GM04503 (cell line): ENCODE measurements around the gene C1QA.

Experiments
- DNase-seq: peaks from one replicate; pipeline ENCODE4 v3.0.0-alpha.2; 2012; ENCODE audit warnings: low read depth

C1QA gene, protein sequence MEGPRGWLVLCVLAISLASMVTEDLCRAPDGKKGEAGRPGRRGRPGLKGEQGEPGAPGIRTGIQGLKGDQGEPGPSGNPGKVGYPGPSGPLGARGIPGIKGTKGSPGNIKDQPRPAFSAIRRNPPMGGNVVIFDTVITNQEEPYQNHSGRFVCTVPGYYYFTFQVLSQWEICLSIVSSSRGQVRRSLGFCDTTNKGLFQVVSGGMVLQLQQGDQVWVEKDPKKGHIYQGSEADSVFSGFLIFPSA

DNA sequence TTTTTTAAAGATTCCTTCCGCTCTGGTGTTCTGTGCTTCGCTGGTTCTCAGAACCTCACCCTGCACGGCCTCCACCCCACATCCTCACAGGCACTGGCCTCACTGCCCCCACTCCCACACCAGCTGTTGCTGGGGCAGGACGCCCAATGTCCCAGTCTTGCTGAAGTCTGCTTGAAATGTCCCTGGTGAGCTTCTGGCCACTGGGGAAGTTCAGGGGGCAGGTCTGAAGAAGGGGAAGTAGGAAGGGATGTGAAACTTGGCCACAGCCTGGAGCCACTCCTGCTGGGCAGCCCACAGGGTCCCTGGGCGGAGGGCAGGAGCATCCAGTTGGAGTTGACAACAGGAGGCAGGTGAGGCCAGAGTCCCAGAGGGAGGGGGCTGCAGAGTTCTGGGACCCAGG is at the start of gene C1QA:
Gene C1QA, plus strand, starts transcription at position 276 of the 400 bp plus-strand sequence. CDS start 989 bp downstream, outside the sequence.
- no peak for DNase-seq

DNA sequence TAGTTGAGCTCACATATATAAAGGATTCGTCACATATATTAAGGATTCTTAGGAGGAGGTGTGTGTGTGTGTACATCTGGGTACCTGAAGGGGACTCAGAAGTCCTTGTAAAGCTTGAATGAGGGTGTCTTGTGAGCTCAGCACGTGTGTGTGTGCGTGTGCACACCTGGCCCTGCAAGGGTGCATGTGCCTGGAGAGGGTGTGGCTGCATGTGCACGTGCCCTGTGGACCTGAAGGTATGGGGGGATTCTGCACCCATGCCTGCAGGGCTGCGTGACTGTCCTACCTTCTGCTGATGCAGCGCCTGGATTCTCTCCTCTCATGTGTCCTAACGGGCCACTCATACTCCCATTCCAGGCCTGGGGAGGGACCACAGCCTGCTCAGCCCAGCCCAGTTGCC is 49.2 kb upstream of the C1QA start:
- DNase-seq: no peak

DNA sequence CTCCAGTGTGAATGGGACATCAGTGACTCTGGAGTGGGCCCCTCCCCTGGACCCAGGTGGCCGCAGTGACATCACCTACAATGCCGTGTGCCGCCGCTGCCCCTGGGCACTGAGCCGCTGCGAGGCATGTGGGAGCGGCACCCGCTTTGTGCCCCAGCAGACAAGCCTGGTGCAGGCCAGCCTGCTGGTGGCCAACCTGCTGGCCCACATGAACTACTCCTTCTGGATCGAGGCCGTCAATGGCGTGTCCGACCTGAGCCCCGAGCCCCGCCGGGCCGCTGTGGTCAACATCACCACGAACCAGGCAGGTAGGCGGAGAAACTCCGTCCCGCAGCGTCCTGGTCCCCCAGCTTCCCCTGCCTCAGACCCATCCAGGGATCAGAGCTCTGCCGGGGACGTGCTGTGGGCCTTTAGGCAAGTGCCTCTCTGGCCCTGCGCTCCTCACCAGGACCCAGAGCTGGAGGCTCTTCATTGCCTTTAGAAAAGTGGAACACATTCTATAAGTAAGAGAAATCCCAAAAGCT is 47.5 kb upstream of the C1QA start:
- DNase-seq: no peak

DNA sequence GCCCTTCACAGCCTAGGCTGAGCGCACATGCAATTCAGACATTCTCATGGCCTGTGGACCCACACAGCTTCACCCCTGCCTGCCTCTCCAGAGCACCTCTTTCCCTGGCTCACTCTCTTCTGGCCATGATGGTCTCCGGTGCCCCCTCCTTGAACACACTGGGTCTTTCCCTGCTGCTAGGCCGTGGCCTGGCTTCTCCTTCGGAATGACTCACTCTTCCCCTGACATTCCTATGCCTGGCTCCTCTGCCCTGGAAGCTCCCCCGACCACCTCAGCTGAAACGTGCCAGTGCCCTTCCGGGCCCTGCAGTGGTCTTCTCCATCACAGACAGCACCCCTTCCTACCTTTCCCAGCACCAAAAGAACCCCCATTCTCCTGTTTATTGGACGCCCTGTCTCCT is 44.9 kb upstream of the C1QA start:
- no peak for DNase-seq

DNA sequence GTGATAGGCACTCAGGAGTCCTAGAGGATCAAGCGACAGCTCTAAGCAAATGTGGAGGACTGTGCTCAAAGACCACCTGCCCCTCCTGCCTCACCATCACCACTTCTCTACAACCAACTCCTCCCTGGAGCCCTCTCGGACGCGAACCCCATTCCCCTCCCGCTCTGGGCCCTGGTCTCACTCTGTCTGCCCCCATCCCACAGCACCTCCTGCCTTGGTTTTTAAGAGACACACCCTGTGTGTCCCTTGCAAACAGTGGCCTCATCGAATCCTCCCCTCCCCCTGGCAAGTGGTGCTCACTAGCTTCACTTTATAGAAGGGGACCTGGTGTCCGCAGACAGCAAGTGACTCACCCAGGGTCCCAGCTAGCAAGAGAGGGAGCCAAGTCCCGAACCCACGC is 44.4 kb upstream of the C1QA start:
- no peak for DNase-seq

DNA sequence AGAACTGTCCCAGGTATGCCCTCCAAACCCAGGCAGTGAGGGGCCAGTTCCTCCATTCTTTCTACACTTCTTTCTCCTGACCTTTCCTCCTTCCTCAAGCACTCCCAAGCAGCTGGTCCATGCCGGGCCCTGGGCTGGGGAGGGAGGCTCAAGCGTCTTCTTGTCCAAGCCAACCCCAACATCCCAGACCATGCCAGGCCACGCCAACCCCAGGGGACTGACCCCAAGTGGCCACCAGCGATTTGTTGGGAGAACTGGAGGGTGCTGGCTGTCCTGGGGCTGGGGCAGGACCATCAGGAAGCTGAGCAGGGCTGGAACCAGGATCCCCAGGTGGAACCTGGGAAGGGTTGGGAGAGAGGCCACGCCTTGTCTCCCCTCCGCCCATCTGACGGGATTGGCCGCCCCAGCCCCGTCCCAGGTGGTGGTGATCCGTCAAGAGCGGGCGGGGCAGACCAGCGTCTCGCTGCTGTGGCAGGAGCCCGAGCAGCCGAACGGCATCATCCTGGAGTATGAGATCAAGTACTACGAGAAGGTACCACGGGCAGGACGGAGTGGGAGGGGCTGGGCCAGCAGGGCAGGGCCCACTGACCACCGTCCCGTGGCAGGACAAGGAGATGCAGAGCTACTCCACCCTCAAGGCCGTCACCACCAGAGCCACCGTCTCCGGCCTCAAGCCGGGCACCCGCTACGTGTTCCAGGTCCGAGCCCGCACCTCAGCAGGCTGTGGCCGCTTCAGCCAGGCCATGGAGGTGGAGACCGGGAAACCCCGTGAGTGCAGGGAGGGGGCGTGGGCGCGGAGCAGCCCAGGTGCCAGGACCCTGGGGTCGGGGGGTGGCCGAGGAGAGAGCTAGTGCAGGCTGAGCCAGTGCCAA is 43.3 kb upstream of the C1QA start:
- DNase-seq: no peak

DNA sequence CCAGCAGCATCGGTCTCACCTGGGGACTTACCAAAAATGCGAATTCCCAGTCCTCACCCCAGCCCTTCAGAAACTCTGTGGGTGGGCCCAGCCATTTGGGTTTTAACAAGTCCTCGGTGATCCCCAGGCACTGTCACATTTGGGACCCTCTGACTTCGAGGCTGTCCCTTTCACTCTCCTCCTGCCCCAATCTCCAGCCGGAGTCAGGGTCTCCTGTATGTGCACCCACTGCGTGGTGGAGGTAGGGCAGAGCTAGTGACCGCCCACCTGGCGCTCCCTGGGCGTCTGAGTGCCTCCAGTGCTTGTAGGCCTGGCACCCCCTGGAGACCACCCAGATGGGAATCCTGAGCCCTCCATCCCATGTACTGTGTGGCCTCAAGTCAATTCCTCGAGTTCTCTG is 42.0 kb upstream of the C1QA start:
- DNase-seq: no peak

DNA sequence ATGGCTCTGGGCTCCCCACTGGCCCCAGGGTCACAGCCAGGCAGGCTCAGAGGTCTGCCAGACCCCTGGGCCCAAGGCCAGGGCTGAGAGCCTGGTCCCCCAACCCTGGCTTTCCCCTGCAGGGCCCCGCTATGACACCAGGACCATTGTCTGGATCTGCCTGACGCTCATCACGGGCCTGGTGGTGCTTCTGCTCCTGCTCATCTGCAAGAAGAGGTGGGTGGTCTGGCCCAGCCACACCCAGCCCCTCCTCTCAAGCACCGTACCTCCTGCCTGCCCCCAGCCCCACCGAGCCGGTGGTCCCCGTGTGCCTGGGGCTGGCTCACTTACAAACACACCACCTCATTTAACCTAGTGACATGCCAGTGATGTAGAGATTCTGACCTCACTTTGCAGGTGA is 41.3 kb upstream of the C1QA start:
- no peak for DNase-seq

DNA sequence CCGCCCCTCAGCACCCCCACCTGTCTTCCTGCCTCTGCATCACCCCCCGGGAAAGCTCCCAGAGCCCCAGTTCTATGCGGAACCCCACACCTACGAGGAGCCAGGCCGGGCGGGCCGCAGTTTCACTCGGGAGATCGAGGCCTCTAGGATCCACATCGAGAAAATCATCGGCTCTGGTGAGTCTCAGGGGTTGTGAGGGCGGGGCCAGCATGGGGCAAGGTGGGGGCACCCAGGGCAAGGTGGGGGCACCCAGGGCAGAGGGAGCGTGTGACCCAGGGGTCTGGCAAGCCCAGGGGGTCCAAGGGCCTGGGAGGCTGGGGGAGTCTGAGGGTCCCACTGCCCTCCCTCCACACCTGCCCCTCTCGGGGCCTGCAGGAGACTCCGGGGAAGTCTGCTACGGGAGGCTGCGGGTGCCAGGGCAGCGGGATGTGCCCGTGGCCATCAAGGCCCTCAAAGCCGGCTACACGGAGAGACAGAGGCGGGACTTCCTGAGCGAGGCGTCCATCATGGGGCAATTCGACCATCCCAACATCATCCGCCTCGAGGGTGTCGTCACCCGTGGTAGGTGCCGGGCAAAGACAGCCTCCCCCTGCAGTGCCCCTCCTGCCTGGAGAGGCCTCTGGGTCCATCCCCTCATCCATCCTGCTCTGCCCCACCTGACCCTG is 39.0 kb upstream of the C1QA start:
- no peak for DNase-seq

DNA sequence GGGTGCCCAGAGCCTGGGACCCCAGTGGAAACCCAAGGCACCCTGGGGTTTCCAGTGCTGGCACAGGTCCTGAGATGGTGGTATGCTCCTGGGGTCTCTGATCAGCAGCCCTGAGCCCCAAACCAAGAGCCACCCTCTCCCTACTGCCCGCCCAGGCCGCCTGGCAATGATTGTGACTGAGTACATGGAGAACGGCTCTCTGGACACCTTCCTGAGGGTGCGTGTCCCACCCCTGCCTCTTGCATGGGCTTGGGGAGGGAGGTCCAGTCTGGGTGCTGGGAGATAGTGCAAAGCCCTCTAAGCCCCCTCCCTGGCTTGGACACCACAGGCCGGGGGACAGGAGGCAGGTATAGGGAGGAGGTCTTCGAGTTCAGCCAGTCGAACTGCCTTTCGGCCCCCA is 38.4 kb upstream of the C1QA start:
- DNase-seq: no peak

DNA sequence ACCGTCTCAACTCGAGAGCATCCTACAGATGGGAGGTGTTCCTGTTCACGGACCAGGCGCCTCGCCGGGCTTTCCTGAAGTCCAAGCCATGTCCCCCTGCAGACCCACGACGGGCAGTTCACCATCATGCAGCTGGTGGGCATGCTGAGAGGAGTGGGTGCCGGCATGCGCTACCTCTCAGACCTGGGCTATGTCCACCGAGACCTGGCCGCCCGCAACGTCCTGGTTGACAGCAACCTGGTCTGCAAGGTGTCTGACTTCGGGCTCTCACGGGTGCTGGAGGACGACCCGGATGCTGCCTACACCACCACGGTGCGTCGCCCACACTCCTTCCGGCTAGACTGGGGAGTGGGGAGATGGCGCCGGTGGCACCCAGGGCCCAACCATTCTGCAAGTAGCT is 37.7 kb upstream of the C1QA start:
- no peak for DNase-seq

DNA sequence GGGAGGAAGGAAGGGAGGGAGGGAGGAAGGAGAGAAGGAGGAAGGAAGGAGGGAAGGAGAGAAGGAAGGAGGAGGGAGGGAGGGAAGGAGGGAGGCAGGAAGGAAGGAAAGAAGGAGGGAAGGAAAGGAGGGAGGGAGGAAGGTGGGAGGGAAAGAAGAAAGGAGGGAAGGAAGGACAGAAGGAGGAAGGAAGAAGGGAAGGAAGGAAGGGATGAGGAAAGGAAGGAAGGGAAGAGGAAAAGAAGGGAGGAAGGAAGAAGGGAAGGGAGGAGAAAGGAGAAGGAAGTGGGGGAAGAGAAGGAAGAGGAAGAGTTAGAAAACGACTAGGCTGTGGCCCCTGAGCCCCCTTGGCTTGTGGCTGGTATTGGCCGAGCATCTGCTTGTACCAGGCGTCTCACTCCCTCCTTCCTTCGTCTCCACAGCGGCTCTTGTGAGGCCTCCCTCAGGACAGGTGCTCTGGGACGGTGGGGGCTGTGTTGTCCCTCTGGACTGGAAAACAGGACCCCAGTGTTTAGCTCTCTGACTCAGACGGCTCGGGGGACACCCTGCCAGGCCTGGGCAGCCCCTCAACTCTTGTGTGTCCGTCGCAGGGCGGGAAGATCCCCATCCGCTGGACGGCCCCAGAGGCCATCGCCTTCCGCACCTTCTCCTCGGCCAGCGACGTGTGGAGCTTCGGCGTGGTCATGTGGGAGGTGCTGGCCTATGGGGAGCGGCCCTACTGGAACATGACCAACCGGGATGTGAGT is 36.2 kb upstream of the C1QA start:
- DNase-seq: no peak

DNA sequence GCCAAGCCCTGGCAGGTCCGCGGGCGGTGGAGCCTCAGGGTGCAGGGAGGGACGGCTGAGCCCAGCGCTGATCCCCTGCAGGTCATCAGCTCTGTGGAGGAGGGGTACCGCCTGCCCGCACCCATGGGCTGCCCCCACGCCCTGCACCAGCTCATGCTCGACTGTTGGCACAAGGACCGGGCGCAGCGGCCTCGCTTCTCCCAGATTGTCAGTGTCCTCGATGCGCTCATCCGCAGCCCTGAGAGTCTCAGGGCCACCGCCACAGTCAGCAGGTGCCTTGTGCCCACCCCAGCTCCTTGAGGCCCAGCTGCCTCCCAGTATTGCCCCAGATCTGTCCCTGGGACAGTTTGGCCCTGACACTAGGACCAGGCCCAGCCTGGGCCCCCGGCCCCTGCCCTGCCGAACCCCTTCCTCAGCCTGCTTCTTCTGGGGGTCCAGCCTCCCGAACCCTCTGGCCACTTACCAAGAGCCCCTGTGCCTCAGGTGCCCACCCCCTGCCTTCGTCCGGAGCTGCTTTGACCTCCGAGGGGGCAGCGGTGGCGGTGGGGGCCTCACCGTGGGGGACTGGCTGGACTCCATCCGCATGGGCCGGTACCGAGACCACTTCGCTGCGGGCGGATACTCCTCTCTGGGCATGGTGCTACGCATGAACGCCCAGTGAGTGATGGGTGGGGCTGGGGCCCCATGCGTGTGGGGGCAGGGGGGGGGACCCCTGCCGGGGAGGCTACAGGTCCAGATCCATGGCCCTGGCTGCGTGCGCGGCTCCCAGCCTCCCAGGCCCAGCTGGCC is 35.4 kb upstream of the C1QA start:
- no peak for DNase-seq

DNA sequence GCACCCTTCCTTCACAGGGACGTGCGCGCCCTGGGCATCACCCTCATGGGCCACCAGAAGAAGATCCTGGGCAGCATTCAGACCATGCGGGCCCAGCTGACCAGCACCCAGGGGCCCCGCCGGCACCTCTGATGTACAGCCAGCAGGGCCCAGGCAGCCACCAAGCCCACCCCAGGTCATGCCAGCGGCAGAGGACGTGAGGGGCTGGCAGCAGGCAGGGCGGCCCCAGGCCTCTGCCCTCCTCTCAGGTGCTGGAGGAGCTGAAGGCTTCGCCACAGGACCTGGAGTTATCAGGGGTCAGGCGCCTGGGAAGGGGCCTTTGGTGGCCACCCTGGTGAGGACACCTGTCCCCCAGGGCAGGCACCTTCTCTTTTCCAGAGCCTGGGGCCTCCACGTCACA is 34.8 kb upstream of the C1QA start:
- DNase-seq: no peak

DNA sequence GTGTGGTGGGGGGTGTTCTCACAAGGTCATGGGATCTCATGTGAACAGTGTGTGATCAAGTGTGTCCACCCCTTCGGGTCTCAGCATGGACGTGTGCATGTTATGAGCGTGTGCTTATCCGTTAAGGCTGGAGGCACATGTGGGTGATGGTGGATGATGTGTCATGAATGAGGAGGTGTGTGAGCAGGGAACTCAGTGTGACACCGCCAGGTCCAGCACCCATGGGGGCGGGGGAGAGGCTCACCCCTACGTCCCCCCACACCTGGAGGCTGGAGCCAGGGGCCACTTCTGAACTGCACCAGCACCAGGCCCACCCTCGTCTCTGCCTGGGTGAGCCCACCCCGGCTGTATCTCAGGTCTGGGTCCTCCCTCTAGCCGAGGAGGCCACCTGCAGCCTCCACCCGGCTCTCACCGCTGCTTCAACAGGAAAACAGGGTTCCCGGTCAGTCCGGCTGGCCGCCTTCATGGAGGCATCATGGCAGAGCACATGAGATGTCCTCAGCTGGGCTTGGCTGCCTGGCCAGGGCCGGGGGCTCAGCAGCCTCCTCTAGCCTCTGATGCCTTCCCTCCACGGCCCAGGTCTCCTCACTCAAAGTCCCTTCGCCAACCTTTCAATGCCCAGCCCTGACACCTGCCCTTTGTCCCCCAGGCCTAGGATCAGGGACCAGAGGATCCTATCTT is 34.2 kb upstream of the C1QA start:
- no peak for DNase-seq

DNA sequence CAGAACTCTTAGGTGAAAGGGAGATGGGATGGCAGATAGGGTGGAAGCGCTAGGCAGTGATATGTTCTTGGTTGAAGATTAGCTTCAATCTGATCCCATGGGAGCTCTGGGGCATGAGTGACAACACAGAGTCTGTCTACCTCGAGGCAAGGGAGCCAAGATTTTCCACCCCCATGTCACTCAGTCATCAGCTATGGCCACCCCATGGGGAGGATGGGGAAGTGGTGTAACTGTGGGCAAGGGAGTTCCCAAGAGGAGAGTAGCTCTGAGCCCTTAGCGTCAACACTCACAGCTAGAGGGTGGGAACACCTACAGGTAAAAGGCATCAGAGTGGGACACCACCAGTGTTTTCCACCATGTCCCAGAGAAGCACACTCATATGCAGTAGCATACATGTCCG is 30.3 kb upstream of the C1QA start:
- no peak for DNase-seq

DNA sequence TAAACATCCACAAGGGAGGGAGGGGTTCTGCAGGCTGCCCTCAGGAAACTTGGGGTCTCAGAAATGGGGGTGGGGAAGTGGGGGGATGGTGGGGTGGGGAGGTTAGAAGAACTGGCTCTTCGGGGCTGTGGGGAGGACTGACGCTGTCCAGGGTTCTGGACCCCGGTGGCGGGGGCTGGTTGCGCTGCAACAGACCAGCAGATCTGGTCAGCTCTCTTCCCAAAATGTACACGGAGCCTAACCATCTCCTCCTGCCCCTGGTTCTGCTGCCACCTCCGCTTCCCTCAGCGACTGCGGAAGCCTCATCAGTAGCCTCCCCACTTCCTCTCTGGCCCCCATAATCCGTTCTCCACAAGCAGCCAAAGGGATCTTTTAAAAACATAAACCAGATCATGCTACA is 29.3 kb upstream of the C1QA start:
- DNase-seq: no peak

DNA sequence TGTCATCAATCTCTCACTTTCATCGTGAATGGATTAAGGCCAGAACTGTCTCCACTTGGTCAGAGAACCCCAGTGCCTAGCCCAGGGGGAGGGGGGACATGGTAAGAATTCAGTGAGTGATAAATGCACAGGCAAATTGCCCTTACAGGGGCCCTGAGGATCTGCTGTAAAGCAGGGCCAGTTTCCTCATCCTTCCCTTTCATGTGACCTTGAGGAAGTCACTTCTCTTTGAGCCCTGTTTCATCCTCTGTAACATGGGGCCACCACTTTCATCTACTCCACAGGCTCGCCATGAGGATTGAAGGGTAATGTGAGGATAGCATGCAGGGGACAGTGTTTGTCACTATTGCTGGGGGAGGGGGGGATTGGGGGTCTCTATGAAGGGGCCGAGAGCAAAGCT is 28.1 kb upstream of the C1QA start:
- DNase-seq: no peak

DNA sequence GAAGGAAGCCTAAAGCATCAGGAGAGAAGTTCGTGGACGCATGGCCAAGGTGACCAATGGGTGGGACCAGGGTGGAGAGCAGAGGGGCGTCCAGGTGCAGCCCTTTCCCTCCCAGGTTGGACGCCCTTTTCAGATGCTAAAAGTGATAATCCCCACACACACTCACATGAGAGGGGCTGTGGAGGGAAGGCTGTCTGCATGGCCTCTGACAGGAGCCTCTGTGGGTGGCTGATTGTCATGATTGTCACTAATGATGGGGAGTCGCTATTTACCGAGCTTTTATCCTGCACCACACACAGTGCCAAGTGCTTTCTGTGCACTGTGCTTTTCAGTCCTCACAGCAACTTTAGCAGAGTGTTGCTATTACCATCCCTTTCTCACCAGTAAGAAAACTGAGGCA is 27.1 kb upstream of the C1QA start:
- DNase-seq: no peak

DNA sequence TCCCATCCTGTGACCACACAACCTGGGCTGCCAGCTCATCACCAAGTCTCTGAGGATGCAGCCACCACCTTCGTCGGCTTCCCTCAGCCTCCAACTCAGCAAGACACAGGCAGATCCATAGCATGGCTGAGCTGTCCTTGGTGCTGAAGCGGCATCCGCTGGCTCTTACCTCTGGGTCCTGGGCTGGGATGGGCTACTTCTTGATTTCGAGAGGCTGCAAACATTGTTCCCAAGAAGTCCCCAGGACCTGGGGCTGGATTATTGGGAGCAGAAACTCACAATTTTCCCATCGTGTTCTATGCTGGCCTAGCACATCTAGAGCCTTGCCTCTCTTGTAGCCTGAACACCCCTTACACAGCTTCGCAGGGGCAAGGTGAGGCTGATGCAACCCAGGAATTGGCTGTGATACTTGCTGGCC is 24.9 kb upstream of the C1QA start:
- no peak for DNase-seq
